HG03108 (cell line): ENCODE results near the gene CAMK2D.
A peak's percentile ranks its signal among the peaks of the same experiment; 100 is the strongest.

Experiments used
- ATAC-seq: cut with Tn5 transposase; IDR thresholded peaks from one replicate; pipeline ENCODE4 v1.9.1; 2021; ENCODE audit warnings: moderate library complexity; ENCODE audit not compliant: unreplicated experiment

CAMK2D gene

GRCh38 chr4:113537628-113538027 lies 223.9 kb downstream of the CAMK2D start:
- ATAC-seq = no peak

GRCh38 chr4:113537203-113537602 lies 224.3 kb downstream of the CAMK2D start:
- ATAC-seq = no peak

GRCh38 chr4:113534711-113535110 lies 226.8 kb downstream of the CAMK2D start:
- ATAC-seq = no peak

GRCh38 chr4:113531572-113531971 lies 230.0 kb downstream of the CAMK2D start:
- no peak for ATAC-seq

- ATAC-seq = no peak
Observed at GRCh38 chr4:113528395-113528794, 233.1 kb downstream of the CAMK2D start.

GRCh38 chr4:113525521-113525920 lies 236.0 kb downstream of the CAMK2D start:
- no peak for ATAC-seq

GRCh38 chr4:113524505-113525186 lies 236.9 kb downstream of the CAMK2D start:
- peak; percentile 33 for ATAC-seq

GRCh38 chr4:113524096-113524495 lies 237.4 kb downstream of the CAMK2D start:
- ATAC-seq = peak; percentile 92

GRCh38 chr4:113522433-113522832 lies 239.1 kb downstream of the CAMK2D start:
- no peak for ATAC-seq

GRCh38 chr4:113513382-113513781 lies 248.2 kb downstream of the CAMK2D start:
- no peak for ATAC-seq

GRCh38 chr4:113512880-113513279 lies 248.7 kb downstream of the CAMK2D start:
- ATAC-seq = no peak

GRCh38 chr4:113511944-113512343 lies 249.6 kb downstream of the CAMK2D start:
- ATAC-seq = no peak

- no peak for ATAC-seq
Observed at GRCh38 chr4:113509851-113510250, 251.7 kb downstream of the CAMK2D start.

- no peak for ATAC-seq
Observed at GRCh38 chr4:113505044-113505443, 256.5 kb downstream of the CAMK2D start.

GRCh38 chr4:113504422-113504821 lies 257.1 kb downstream of the CAMK2D start:
- ATAC-seq = no peak

- ATAC-seq = no peak
Observed at GRCh38 chr4:113503691-113504090, 257.8 kb downstream of the CAMK2D start.

- ATAC-seq = no peak
Observed at GRCh38 chr4:113502906-113503305, 258.6 kb downstream of the CAMK2D start.

GRCh38 chr4:113502476-113502875 lies 259.1 kb downstream of the CAMK2D start:
- no peak for ATAC-seq

- ATAC-seq = no peak
Observed at GRCh38 chr4:113500424-113500823, 261.1 kb downstream of the CAMK2D start.

- no peak for ATAC-seq
Observed at GRCh38 chr4:113499696-113500095, 261.8 kb downstream of the CAMK2D start.

GRCh38 chr4:113499166-113499565 lies 262.4 kb downstream of the CAMK2D start:
- no peak for ATAC-seq

GRCh38 chr4:113497154-113497884 lies 264.2 kb downstream of the CAMK2D start:
- no peak for ATAC-seq
